Cortex of kidney (tissue), 1 donor: Measurements from ENCODE around the gene DEPDC1.

Source experiments
- DNase-seq: peaks from one replicate; lab custom pipeline; 2025; lab: John Stamatoyannopoulos, UW

Gene DEPDC1

DNA sequence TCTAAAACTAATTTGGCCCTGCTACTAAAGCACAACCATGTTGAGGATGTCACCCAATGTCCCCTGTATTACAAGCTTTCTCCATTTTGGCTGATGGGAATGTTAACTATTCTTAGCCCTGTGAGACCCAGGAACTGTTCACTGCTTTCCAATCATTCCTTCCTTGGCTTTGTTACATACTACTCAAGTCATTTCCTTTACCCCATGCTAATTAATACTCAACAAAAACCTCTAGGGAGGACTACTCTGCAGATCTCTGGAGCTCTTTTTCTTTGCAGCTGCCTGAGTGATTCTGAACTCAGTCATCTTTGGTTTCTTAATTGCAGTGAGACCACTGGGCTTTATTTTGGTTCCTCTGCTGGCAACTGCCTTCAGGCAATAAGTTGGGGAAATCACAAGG is 23.8 kb downstream of the DEPDC1 start:
- no peak for DNase-seq

DNA sequence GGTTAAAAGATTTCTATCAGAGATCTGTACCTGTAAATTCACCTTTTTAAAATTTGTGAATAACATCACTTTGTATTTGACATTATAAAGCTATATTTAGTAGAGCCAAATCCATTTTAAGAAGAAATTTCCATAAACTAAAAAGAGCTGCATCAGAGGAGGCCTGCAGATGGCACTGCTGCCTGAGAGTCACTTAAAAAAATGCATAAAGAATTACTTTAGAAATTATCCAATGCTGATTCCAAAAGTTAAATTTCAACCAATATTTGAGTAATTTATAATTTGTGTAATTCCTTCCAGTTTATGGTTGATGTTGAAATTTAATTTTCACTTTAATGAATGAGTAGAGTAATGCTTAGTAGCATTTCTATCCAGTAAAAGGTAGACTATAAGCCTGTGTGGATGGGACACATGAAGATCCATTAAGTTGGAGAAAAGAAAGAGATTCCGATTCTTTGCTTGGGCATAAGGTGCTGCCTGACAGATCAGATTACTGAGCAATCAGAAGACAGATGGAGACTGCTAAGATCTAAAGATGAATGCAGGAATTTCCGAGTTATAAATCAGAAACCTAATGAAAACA is 26.4 kb downstream of the DEPDC1 start:
- no peak for DNase-seq

DNA sequence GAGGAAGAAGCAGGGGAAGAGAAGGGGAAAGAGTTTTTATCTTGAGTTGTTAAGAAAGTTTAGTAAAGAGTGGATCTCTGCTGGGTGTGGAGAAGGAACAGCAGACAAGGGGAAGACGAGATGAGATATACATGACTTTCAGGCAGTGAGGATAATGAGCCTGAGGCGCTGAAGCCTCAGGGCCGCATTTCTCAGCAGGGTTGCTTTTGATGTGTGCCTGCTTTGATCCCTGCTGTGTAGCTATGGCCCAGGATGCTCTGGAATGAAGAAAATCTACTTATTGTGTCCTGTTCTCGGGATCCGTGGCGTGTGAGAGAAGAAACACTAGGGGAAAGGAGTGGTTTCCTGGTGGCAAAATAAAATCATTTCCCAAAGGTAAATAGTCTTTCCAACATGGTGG is 32.0 kb downstream of the DEPDC1 start:
- no peak for DNase-seq

DNA sequence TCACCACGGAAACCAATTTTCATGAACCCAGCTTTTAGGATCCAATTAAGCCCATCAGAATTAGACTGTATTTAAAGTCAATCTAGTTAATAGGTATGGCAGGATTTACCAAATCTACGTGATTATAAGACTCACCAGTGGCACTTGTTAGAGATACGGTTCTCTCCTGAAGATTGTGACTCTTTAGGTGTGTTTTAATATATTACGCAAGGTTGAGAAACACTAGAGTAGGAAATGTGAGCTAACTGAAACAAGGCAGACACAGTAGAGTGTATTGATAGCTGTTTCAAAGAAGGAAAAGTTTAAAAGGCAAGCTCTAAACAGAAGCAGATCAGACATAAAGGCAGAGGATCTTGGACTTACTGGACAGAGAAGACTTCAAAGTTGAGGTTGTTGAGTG is 35.9 kb downstream of the DEPDC1 start:
- no peak for DNase-seq

DNA sequence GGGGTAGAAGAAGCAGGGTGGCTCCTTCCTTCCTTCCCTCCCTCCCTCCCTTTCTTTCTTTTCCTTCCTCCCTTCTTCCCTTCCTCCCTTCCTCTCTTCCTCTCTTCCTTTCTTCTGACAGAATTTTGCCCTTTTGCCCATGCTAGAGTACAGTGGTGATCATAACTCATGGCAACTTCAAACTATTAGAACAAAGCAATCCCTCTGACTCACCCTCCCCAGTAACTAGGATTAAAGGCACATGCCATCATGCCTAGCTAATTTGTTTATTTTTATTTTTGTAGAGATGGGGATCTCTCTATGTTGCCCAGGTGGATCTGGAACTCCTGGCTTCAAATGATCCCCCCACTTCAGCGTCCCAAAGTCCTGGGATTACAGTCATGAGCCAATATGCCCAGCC is 37.1 kb downstream of the DEPDC1 start:
- no peak for DNase-seq

DNA sequence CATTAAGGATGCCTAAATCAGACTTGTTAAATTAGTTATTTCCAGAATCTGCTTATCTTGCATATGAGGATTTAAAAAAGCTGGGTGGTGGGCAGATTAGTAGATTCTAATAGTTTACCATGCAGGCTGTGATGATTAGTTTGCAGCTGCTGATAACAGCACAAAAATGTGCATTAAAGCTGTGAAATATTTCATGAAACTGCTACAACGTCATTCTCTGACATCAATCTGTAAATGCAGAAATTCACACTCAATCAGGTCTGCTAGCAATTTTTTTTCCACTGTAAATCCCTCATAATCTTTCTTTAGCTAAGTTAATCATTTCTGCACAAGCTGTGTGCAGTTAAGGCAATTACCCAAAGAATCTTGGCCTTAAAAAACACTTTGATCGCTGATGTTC is 37.8 kb downstream of the DEPDC1 start:
- no peak for DNase-seq

DNA sequence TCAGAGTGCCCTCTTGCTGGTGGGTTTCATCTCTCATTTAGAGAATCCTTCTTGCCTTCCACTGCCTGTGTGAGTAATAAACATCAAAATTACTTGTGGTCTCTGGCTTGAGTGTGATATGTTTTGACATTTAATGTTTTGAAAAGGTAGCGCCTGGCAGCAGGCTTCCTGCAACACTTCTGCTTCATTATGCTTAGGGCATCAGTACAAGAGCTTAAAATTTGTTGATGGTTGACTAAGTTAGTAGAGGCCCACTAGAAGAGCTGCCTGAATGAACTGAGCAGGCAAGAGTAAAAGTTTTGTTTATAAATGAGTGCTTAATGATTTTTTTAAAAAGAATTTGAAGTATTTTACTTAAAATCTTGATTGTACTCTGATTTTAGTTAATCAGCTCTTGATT is 40.7 kb downstream of the DEPDC1 start:
- no peak for DNase-seq

DNA sequence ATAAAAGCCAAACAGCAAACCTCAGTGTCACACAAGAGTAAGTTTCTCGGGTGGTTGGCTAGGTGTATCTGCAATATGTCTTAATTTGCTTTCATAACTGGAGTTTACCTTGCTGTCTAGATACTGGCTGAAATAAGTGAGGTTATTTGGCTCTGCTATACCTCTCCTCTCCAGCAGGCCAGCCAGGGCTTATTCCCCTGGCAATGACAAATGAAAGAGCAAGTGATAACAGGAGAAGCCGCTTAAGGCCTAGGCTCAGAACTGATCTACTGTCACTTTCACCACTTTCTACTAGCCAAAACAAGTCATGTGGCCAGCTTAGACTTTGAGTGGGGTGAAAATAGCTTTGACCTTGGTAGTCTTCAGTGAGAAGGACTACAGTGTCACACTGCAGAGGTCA is 42.3 kb downstream of the DEPDC1 start:
- no peak for DNase-seq

DNA sequence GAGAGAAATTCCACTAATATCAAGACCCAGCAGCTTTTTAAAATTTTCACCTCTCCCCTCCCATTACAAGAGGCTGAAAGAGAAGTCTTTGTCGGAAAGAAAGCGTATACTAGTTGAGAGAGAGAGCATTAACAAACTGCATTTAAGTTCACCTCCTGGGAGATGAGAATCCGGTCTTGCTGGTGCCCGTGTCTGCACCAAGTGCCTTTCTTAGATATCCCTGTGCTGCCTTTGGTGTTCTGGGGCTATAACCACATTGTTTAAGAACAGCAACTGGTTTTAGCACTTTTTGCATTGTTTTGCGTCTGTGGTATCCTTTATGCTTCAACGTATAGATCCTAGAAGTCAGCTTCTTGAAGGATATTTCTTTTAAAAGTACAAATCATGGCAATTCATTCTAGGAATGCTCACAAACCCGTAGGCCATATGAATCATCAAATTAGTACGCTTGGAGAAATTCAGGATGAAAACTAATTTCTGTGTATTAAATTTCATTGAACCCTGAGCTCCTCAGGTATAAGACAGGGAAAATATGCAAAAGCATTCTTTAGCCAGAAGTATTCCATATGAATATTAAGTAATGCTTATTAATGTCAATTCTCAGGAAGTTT is 43.7 kb downstream of the DEPDC1 start:
- no peak for DNase-seq

DNA sequence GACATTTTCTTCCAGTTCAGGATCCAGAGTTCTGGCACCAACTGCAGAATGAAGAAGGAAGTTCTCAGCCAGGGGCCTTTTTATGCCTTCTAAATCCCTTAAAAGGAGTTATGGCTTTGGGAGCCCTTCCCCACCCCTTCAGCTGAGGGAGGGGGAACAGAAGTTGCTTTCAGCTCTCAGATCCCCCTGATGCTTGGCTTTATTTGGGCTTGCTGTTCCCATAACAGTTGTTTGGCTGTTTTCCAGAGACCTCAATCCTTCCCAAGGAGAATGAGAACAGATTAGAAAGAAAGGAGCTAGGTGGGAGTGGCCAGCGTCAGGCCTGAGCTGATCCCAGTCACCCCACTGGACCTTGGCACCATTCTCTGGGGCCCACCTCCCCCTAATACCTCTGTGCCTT is 47.0 kb downstream of the DEPDC1 start, which contains the start of gene RPE65:
Gene RPE65 (minus strand): TSS at position 54 of the 400 bp plus-strand sequence. CDS start 49 bp downstream, at position 5.
- no peak for DNase-seq

DNA sequence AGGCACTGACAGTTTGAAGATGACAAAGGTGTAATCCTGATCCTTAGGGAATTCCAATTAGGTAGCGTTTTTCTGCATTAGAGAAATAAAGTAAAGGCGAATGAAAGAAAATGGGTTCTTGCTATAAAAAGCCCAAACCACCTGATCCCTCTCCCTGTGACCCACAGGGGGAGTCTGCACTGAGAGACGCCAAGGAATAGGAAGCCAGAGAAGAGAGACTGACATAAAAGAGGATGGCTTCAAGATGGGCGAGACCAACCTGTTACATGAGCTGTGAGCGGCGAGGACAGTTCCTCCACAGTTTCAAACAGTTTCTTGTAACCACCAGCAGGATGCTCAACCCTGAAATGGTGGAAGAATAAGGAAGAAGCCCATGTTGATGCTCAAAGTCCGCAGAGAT is 48.5 kb downstream of the DEPDC1 start:
- DNase-seq = no peak

DNA sequence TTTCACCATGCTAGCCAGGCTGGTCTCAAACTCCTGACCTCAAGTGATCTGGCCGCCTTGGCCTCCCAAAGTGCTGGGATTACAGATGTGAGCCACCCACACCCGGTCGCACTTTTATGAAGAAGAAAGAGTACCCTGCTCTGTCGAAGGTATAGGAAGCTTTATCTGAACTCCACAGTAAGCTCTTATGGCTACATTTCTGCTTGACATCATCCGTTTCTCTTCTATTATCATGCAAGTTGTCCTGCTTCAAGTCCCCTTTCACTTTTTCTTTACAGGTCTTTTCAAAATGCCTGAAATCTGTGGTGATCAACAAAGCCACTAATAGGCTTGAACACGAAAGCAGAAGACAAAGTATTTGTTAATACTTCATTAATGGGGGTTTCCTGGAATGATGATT is 51.2 kb downstream of the DEPDC1 start:
- DNase-seq = no peak

DNA sequence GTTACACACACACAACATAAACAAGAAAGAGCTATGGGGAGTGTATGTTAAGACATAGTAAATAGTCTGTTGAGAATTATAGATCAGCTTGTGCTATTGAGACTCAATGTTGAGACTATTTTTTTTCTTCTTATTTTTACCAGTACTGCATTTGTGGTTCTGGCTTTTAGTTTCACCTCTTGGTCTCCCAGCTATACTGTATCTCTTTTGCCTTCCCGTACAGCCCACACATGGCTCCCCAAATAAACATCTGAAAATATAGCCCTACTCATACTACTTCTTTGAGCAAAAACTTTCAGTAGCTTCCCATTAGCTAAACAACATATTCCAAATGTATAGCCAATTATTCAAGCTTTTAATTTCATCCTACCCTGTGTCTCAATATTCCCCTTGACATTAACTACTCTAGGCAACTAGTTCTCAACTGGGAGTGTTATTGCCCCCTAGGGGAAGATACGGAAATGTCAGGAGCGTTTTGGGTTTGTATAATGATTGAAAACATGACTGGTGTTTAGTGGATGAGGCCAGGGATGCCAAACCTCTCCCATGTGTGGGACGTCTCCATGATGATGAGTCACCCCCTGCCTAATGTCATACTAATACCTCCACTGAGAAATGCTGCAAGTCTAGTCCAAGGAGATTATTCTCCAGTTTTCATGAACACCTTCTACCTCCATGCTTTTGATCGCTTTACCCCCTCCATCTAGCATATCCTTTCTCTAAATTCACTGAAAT is 53.9 kb downstream of the DEPDC1 start:
- no peak for DNase-seq

DNA sequence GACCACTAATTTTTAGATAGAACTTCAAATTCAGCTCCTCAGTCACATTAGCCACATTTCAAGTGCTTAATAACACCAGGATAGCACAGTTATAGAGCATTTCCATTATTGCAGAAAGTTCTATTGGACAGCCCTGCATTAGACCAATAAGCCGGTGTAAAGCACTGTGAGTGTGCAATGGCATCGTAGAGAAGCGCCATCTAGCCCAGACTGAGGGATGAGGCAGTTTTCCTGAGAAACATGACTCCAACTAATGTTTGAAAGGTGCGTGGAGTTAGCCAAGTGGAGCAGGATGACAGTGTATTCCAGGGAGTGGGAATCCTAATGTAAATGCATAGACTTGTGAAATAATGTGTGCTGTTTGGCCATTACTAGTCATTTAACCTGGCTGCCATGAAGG is 54.9 kb downstream of the DEPDC1 start:
- DNase-seq = no peak

DNA sequence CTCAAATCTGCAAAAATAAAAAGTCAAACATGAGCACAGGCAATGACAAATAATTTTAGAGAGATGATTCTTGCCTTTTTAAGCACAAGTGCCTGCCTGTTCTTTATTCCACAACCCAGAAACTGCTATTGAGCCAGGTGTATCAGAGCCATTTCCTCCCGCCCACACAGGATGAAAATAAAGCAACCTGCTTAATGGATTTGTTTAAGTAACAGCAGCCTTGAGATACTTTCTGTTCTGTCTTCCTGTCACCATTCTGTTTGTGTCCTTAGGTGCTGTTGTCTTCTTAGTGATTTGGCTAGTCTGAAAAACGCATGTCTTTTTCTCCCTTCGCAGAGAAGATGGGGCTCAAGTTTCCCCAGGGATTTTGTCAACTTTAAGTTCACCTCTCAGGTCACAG is 58.6 kb downstream of the DEPDC1 start:
- no peak for DNase-seq

DNA sequence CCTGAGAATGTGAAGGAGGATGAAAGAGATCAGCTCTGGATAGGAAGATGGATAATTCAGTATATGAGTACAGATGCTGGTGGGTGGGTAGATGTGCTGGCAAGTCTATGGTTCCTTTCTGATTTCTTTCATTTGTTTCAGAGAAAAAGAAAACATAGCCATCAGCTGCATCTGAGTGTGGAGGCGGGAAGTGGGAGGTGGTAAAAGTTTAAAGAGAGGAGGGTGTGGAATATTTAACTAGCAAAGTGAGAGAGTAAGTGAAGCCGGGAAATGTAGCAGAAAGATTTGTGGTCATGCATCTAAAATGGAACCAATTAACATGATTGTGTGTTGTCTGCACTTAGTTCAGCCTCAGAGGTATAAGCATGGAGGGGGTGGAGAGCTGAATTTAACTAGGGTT is 63.5 kb downstream of the DEPDC1 start:
- no peak for DNase-seq

DNA sequence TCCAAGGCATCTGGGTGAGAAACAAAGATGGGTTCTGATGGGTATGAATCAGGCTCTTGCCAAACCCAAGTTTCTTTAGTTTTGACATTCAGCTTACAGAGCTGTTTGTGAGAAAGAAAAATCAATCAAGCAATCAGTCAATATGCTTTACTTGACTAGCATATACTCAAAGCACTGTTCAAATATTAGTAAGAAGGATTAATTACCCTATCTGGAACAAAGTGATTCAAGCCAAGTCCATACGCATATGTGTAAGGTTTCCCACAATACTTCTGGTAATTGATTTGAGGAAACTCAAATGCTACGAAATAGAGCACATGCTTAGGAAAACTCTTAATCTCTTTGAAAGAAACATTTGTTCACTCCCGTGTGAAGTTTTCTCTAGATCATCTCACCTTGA is 65.8 kb downstream of the DEPDC1 start:
- no peak for DNase-seq

DNA sequence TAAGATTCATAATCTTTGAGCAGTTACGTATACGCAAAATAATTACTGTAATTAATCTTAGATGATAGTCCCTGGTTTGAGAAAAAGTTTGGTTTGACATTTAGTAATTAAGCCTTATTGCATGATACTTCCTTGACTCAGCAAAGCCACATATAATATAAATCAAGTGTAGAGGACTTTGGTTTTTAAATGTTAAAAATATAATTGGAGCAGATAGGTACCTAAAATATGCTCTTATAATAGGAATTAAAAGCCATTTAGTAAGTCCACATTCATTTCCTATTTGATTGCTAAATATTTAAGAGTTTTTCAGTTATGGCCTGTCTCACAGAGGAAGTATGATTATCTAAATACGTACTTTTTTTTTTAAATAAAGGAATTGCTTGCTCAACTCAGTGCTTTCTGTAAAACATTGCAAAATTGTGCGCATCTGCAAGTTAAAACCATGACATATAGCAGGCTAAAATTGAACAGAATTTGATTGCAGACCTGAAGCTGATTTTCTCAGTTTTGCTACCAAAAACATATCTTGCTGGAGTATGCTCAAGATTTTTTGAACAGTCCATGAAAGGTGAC is 67.6 kb downstream of the DEPDC1 start:
- DNase-seq = no peak

DNA sequence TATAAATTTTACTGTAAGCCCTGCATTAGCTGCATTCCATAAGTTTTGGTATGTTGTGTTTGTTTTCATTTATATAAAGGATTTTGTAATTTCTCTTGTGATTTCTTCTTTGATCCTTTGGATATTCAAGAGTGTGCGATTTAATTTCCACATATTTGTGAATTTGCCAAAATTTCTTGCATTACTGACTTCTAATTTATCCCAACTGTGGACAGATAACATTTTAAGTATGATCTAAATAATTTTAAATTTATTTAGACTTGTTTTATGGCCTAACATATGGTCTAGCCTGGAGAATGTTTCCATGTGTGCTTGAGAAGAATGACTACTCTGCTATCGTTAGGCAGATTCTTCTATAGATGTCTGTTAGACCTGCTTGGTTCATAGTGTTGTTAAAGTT is 70.3 kb downstream of the DEPDC1 start:
- DNase-seq = no peak
